Astrocyte (in vitro differentiated cells and primary cell): ENCODE results near the gene ENPP3. TPM values are rescaled to one million over a fixed set of nuclear protein-coding genes. Genes with fewer than 3 reads are reported as not detected.

Source experiments
- DNase-seq: peaks from one replicate; pipeline ENCODE4 v3.0.0-alpha.2; 2010; ENCODE audit warnings: low read depth
- FAIRE-seq: peaks from 2 replicates; lab custom pipeline; 2011; peaks lifted over from hg19 to GRCh38; lab: Jason Lieb, UNC
- H2AFZ ChIP-seq: 2 replicates; pipeline ENCODE4 v1.6.0; 2012; ENCODE audit warnings: low read depth, low read length, inconsistent platforms
- H3K27ac ChIP-seq: 2 replicates; pipeline ENCODE4 v1.5.1; 2011; ENCODE audit warnings: low read depth, low read length, inconsistent platforms
- H3K27me3 ChIP-seq: 2 replicates; pipeline ENCODE4 v1.6.0; 2011; ENCODE audit warnings: low read length, inconsistent platforms; ENCODE audit not compliant: insufficient read depth
- H3K36me3 ChIP-seq: 2 replicates; pipeline ENCODE4 v1.5.1; 2011; ENCODE audit warnings: low read length, inconsistent platforms; ENCODE audit not compliant: insufficient read depth
- H3K4me1 ChIP-seq: 2 replicates; pipeline ENCODE4 v1.5.1; 2011; ENCODE audit warnings: low read length, inconsistent platforms; ENCODE audit not compliant: insufficient read depth
- H3K4me2 ChIP-seq: 2 replicates; pipeline ENCODE4 v1.6.0; 2012; ENCODE audit warnings: low read length, inconsistent platforms
- H3K4me3 ChIP-seq: 2 replicates; pipeline ENCODE4 v1.5.1; 2011; ENCODE audit warnings: low read depth, mild to moderate bottlenecking, low read length, inconsistent platforms; ENCODE audit not compliant: insufficient read depth
- H3K79me2 ChIP-seq: 2 replicates; pipeline ENCODE4 v1.6.0; 2012; ENCODE audit warnings: mild to moderate bottlenecking, low read length, inconsistent platforms; ENCODE audit not compliant: insufficient read depth
- H3K9ac ChIP-seq: 2 replicates; pipeline ENCODE4 v1.6.0; 2012; ENCODE audit warnings: mild to moderate bottlenecking, low read length, inconsistent platforms
- H3K9me3 ChIP-seq: 2 replicates; pipeline ENCODE4 v1.5.1; 2012; ENCODE audit warnings: low read depth, mild to moderate bottlenecking, low read length, inconsistent platforms; ENCODE audit not compliant: insufficient read depth
- H4K20me1 ChIP-seq: 2 replicates; pipeline ENCODE4 v1.6.0; 2012; ENCODE audit warnings: low read length, inconsistent platforms; ENCODE audit not compliant: insufficient read depth
- H3K27ac Mint-ChIP-seq: one replicate; pipeline ENCODE4 v1.8.0; 2021; ENCODE audit warnings: mild to moderate bottlenecking, mixed read lengths; ENCODE audit not compliant: unreplicated experiment
- H3K27me3 Mint-ChIP-seq: one replicate; pipeline ENCODE4 v1.8.0; 2021; ENCODE audit warnings: low read depth, mixed read lengths; ENCODE audit not compliant: unreplicated experiment
- H3K36me3 Mint-ChIP-seq: one replicate; pipeline ENCODE4 v1.8.0; 2021; ENCODE audit warnings: low read depth, mixed read lengths; ENCODE audit not compliant: unreplicated experiment
- H3K4me1 Mint-ChIP-seq: one replicate; pipeline ENCODE4 v1.8.0; 2021; ENCODE audit warnings: low read depth, mixed read lengths; ENCODE audit not compliant: unreplicated experiment
- H3K4me3 Mint-ChIP-seq: one replicate; pipeline ENCODE4 v1.8.0; 2021; ENCODE audit warnings: mild to moderate bottlenecking, moderate library complexity, mixed read lengths; ENCODE audit not compliant: unreplicated experiment
- H3K9me3 Mint-ChIP-seq: one replicate; pipeline ENCODE4 v1.8.0; 2021; ENCODE audit warnings: mild to moderate bottlenecking, mixed read lengths; ENCODE audit not compliant: unreplicated experiment
- CTCF ChIP-seq: IDR thresholded peaks from 2 replicates; pipeline ENCODE4 v1.5.1; 2011; ENCODE audit warnings: low read depth, mild to moderate bottlenecking, inconsistent platforms, low read length, moderate library complexity; ENCODE audit not compliant: insufficient read depth
- EZH2 ChIP-seq: IDR thresholded peaks from 2 replicates; pipeline ENCODE4 v1.6.1; 2012; ENCODE audit warnings: mild to moderate bottlenecking, low read length, inconsistent platforms; ENCODE audit not compliant: insufficient read depth
- total RNA-seq: library from RNA; stranded (reverse); gene quantifications from 2 replicates; pipeline ENCODE4 v1.2.1, GENCODE V29; 2021

ENPP3 gene
- total RNA-seq, 1 donor from 2014 or later = not detected

- Histone ChIP-seq H3K27me3 (no peaks in the 10 kb centered on the region), H3K4me1 (peaks cover 2% of the 10 kb centered on the region), H3K4me2 (no peak overlapping the region), H3K27ac (no peak overlapping the region), H2AFZ (no peak overlapping the region), H3K9me3 (no peaks in the 10 kb centered on the region), H4K20me1 (no peaks in the 10 kb centered on the region), H3K9ac (no peak overlapping the region), H3K36me3 (peaks cover 8% of the 10 kb centered on the region), H3K4me3 (peak overlapping the region; percentile 86), H3K79me2 (peaks cover 21% of the 10 kb centered on the region)
- DNase-seq (no peak), FAIRE-seq (no peak)
- peaks cover 6% of the 10 kb centered on the region for H3K4me1 Mint-ChIP-seq
- no peak overlapping the region for H3K27ac Mint-ChIP-seq
- H3K9me3 Mint-ChIP-seq = no peaks in the 10 kb centered on the region
- H3K27me3 Mint-ChIP-seq = no peaks in the 10 kb centered on the region
- no peak for TF ChIP-seq EZH2
- no peak for TF ChIP-seq CTCF
- H3K4me3 Mint-ChIP-seq = no peak overlapping the region
- H3K36me3 Mint-ChIP-seq = peaks cover 1% of the 10 kb centered on the region
Observed at GRCh38 chr6:131628726-131629125, 8.4 kb upstream of the ENPP3 start.

- no peak overlapping the region for H3K4me3 Mint-ChIP-seq
- DNase-seq = no peak
Observed at GRCh38 chr6:131629651-131630050, 7.5 kb upstream of the ENPP3 start.

More at GRCh38 chr6:131629651-131630050, 7.5 kb upstream of the ENPP3 start:
- H3K79me2 ChIP-seq = peaks cover 21% of the 10 kb centered on the region
- H3K4me2 ChIP-seq = no peak overlapping the region
- H3K27ac ChIP-seq = no peak overlapping the region
- H3K4me1 ChIP-seq = peaks cover 2% of the 10 kb centered on the region
- no peak for FAIRE-seq
- Mint-ChIP-seq H3K9me3 (no peaks in the 10 kb centered on the region), H3K36me3 (peaks cover under 1% of the 10 kb centered on the region), H3K27me3 (no peaks in the 10 kb centered on the region), H3K4me1 (peaks cover 6% of the 10 kb centered on the region), H3K27ac (no peak overlapping the region)
- no peaks in the 10 kb centered on the region for H3K9me3 ChIP-seq
- H3K4me3 ChIP-seq = no peak overlapping the region
- H3K27me3 ChIP-seq = no peaks in the 10 kb centered on the region
- no peak overlapping the region for H2AFZ ChIP-seq
- TF ChIP-seq EZH2 (no peak), CTCF (no peak)
- H4K20me1 ChIP-seq = no peaks in the 10 kb centered on the region
- no peak overlapping the region for H3K9ac ChIP-seq
- no peaks in the 10 kb centered on the region for H3K36me3 ChIP-seq
